GM21576 (cell line): ENCODE results near the gene NOCT.
A peak's percentile ranks its signal among the peaks of the same experiment; 100 is the strongest.
"Not testable (repeated sequence)": the region's sequence is repeated elsewhere in the genome, so short reads cannot be mapped to it uniquely, and the experiment has no call there.

Experiments used
- ATAC-seq: cut with Tn5 transposase; IDR thresholded peaks from one replicate; pipeline ENCODE4 v1.9.1; 2021; ENCODE audit warnings: mild to moderate bottlenecking, moderate library complexity; ENCODE audit not compliant: unreplicated experiment

The NOCT gene

DNA sequence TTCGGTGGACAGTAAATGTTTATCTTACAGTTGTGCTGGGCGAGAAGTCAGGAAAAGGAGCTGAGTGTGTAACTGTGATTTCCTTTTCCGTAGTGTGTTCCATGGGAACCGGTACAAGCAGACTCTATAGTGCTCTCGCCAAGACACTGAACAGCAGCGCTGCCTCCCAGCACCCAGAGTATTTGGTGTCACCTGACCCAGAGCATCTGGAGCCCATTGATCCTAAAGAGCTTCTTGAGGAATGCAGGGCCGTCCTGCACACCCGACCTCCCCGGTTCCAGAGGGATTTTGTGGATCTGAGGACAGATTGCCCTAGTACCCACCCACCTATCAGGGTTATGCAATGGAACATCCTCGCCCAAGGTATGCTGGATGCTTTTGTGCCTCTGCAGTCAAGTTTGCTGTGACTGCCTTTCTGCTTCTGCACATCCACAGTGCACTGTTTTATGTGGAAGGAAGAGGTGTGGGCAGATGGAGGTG, 27.4 kb downstream of the NOCT start:
- no peak for ATAC-seq

DNA sequence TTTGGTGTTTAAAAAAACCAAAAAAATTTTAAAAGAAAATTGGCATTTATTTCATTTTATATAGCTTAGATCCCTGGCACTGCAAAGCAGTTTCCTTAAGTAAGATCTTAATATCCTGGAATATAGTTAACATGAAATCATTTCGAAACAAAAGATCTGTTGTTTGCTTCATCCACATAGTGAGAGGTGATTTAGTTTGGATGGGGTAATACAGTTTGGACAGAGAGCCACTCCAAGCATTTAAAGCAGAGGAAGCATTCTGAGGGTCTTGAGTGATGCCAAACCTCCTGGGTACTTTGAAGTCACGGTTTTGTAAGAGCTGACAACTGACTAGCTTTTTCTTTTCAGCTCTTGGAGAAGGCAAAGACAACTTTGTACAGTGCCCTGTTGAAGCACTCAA, 28.7 kb downstream of the NOCT start:
- ATAC-seq, result no peak

DNA sequence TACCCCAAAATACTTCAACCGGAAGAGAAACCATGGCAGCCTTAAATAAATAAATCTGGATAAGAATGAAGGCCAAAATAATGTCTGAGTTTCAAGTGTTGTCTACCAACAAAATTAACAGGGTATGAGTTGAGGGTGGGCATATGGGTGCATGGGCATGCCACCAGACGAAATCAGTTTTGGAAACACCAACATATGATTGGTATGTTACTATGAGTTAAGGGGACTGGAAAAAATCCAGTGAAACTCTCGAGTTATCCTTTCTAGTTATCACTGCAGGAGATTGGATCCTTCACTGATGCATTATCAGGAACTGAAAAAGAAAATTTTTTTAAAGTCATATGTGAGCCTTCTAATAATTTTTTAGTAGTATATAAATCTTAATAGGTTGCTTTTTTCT, 32.4 kb downstream of the NOCT start:
- no peak for ATAC-seq

DNA sequence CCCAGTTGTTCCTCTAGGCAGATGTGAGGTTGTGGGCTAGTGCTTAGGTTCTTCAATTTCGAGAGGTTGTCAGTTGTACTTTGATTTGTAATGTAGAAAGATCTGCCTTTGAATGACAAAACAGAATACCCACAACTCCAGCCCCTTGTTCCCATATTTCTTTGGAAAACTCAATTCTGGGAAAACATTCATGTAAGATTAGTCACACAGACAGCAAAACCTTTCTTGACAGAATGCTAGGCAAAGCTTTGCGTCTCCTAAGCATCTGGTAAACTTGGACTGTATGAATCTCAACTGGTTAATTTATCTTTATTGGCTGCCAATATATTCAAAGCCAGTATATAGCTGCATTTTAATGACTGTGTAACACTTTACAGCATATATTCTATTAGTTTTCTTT, 34.9 kb downstream of the NOCT start:
- no peak for ATAC-seq

DNA sequence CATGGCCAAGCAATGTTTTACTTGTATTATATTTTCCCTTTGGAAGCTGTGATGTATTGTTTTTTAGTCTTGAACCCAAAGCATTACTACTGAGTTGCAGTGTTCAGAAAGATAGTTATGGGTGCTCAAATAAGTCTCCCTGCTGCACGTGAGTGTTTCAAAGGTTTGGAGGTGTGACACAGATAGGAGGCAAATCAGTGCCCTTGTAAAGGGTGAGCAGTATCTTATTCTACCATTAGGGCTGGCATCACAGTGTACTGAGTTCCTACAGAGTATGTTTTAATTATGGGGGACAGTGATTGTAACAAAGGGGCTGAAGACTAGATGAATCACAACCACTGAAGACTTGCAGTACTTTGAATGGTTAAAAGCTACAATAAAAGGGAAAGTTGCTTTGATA, 38.3 kb downstream of the NOCT start:
- no peak for ATAC-seq

DNA sequence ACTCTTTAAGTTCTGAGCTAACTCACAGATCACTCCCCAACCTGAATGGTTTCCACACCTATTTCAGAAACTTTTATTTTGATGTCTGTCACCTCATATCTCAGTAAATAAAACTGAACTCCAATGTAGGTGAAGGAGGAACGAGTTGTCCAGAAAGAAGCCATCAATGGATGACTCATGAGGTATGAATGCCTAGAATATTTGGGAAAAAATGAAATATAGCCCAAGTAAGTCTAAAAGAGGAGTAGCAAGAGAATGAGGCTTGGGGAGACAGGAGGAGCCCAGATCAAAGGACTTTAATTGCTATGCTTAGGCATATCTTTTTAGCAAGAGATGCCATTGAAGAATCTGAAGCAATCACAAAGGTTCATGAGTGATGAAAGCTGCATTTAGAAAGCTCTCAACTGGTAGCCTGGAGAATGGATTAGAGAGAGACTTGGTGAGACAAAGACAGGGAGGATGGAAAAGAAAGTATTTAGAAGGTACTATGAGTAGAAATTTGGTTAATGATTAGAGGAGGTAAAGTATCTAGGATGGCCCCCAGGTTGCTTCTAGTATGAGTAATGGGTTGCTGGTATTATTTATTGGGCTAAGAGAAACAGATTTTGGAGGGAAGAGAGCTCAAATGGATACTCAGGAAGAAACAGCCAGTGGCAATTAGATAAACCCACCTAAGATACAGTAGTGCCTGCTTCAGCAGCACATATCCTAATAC, 39.4 kb downstream of the NOCT start:
- ATAC-seq, result no peak

DNA sequence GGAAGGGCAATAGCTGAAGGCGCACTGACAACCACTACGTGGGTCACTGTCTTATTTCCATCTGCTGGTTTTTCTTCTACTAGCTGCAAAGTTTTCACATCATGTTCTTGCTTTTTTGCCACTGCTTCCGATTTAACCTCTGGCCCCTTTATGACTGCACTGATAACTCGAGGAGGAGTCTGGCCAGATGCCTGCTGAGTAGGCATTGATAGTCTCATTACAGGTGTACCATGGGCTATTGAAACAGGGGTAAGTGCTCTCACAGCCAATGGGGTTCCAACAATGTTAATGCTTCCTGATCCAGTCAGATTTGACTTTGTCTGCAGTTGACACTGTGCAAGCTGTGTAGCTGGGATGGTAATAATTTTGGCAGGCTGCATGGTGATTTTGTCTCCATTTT, 43.4 kb downstream of the NOCT start:
- ATAC-seq, result not testable (repeated sequence)

DNA sequence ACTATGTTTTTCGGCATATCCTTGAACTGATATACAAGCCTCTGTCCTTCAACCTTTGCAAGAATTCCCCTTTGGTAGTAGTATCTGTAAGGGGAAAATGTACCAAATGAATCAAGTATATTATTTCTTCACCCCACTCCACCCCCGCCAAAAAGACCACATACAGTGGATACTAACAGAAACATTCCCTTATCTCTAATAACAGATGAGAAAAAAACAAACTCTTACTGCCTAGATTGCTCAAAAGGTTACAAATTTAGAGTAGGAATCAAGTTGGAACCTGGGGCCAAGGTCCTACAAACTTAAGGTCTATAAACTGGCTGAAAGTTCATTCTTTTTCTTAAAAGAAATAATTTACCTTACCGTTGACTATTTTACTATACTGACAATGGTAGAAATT, 45.0 kb downstream of the NOCT start:
- ATAC-seq, result no peak

DNA sequence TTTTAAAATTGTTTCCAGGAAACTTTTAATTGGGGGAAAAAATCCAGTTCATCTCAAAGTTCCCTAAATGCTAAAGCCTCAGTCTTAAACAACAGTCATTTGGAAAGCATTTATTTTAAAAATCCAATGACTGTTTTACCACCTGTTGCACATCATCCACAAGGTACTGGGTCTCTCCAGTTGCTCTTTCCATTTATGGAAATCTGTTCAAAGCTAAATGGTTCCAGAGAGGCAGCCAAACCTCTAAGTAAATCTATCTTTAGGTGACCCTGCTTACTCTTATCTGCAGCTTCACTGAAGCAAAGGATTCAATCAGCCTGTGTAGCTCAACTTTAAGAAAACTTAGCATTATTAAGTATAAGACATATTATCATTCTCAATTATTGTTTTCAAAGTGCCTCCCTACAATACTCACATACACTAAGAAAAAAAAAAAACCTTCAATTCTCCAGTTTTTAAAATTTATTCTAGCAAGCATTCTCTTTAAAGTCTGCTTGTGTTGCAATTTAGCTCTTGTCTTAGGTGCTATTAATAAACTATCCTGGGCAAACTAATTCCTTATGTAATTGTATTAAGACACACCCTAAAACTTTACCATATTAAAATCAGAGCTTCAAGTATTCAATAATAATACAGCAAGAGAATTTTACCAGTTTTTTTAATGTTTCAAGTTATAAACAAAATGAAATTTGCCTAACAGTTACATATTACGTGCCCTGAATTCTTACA, 60.6 kb downstream of the NOCT start:
- ATAC-seq, result no peak

DNA sequence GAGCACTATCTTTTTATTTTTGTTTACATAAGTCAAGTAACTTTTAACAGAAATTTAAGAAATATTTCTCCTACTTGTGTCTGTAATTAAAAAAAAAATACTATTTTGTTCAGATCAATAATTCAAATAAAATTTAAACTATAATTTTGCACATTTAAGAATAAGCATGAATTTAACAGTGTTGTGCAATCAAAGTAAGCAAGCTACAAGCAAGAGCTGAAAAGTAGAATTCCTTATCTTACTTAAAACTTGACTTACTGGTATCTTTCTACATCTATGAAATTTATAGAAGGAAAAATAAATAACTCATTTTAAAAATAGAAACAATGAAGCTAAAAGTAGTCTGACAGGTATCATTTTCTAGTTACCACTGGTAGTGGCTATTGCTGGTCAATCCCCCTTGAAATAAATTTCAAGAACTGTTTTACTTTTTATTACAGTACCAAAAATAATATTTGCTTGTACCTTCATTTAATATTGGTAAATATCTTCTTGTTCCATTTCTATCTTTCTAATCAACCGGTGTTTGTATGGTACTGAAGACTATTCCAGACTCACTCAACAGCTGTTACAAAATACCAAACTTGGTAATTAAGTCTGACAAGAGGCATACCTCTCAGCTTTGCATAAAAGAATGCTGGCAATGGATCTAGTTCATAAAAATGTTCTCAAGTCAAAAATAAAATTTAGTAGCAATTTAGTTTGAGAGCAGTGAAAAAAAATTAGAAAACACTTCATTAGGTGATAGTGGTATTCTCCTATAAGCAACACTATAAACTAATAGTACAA, 62.2 kb downstream of the NOCT start:
- ATAC-seq, result no peak

DNA sequence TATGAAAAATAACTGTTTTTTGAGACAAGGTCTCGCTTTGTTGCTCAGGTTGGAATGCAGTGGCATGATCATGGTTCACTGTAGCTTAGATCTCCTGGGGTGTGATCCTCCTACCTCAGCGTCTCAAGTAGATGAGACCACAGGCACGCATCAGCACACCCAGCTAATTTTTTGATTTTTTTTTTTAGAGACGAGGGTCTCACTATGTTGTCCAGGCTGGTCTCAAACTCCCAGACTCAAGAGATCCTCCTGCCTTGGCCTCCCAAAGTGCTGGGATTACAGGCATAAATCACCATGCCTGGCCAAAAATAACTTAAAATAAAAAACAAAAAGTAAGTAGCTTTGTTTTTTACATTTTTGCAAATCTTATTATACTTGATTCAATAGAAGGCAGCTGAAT, 63.3 kb downstream of the NOCT start:
- no peak for ATAC-seq

DNA sequence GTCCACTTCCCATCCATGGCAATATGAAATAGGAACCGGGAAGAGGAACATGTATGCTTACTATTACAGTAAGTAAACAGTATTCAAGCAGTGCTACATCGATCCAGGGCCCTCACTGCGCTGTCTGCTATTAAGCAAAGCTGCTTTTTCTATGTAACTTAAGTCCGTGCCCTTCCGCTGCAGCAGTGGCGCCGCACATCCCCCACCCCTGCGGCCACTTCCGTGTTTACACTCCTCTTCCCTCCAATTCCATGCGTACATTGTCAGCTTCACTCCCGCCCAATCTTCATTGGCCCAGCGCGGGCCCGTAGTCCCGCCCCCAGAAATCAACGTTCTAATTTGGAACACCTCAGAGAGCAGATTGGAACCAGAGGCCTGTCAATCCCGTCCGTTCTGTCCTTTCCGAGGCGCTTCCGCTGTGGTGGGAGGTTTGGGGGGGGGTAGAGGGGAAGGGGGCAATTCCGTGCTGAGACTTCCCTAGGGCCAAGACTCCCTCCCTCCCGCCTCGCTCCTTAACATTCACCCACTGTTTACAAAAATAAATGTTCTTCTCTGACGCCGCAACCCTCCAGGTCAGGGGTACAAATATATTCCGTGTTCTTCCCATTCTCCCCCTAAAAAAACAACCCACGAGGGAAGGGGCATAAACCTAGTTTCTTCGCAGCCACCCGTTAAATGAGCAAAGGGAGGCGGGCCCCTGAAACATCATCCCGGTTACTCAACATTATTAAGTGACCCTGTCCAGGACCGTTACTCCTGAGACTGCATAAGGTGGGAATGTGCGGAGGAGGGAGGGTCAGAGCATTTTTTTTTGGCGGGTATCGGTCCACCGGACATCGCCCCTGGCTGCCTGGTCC, 67.4 kb downstream of the NOCT start:
- ATAC-seq, result peak; percentile 88

DNA sequence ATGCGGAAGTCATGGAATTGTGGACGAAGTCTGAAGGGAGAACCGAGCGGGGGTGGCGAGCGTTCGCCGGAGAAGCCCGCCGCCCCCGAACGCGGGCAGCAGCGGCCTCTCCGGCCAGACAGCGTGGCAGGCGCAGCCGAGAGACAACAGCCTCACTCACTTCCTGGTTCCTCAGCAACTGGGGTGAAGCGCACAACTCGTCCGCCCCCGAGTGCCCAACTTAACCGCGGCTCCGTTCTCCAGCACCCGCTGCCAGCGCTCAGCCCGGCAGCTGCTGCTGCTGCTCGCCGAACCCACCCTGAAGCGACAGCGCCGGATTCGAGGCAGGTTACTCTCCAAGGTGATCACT, 68.0 kb downstream of the NOCT start:
- ATAC-seq, result peak; percentile 28

DNA sequence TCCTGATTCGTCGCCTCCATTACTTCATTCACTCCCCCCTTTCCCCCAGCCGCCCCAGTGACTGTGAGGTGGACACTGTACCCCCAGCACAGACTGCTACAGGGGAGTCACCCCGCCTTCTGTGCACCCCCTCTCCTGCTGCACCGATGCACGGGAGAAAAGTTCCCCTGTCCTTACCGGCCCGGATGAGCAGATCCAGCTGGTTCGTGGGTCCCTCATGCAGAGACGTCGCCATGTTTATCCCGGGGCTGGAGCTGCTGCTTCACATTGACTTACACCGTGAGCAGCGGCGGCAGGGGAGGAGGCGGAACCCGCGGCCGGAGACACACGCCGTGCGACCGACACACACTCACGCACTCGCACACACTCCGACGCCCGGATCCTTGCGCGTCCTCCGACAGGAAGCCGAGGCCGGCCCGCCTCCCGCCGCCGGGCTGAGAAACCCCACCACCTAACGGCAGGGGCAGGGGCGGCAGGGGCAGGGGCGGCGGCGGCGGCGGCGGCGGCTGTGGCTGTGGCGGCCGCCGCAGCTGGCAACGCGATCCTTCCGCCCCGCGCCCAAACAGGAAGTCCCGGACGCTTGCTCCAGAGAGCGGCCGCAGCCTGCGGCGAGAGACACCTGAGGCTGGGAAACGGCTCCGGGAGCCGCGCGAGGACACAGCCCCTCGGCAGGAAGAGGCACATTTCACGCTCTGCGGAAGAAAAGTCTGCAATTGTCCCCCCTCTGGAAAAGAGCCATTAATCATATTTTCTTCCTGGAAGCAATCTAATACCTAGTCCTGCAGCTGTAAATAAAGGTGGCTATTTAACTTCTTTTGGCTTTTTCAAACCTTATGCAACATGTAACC, 68.6 kb downstream of the NOCT start:
- peak; percentile 48 for ATAC-seq

DNA sequence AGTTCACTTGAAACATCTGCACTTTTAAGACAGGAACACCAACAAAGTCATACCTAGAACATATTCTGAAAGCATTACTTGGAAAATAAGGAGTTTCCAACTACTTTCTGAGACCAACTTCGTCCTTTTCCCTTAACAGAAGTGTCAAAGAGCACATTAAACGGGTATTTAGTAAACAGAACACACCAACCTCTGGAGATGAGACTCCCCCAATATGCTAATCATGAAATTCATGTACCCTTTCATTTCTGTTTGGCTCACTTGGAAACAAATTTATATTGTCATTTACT, 69.2 kb downstream of the NOCT start:
- no peak for ATAC-seq

DNA sequence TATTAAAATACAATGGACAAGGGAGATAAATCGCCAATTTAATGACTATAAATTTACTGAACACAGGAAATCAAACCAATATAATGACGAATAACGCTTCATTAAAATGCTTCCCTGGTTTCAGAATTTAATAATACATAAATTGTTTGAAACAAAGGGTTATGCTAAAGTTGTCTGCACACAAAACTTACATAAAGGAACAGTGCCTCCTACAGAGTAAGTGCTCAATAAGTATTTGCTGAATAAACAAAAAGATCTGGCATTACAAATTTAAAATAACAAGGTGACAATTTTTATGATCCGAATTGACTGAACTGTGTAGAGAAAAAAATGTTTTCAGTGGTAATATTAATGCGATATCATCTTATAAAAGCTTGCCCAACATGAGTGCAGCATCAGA, 69.6 kb downstream of the NOCT start:
- ATAC-seq, result no peak

DNA sequence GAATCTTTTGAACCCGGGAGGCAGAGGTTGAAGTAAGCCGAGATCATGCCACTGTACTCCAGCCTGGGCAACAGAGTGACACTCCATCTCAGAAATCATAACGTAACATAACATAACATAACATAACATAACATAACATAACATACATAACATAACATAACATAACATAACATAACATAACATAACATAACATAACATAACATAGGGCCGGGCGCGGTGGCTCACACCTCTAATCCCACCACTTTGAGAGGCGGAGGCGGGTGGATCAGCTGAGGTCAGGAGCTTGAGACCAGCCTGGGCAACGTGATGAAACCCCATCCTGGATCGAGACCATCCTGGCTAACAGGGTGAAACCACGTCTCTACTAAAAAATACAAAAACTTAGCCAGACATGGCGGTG, 76.7 kb downstream of the NOCT start:
- no peak for ATAC-seq
